ENCODE data around the gene MTRF1.

Gene MTRF1, protein sequence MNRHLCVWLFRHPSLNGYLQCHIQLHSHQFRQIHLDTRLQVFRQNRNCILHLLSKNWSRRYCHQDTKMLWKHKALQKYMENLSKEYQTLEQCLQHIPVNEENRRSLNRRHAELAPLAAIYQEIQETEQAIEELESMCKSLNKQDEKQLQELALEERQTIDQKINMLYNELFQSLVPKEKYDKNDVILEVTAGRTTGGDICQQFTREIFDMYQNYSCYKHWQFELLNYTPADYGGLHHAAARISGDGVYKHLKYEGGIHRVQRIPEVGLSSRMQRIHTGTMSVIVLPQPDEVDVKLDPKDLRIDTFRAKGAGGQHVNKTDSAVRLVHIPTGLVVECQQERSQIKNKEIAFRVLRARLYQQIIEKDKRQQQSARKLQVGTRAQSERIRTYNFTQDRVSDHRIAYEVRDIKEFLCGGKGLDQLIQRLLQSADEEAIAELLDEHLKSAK

DNA sequence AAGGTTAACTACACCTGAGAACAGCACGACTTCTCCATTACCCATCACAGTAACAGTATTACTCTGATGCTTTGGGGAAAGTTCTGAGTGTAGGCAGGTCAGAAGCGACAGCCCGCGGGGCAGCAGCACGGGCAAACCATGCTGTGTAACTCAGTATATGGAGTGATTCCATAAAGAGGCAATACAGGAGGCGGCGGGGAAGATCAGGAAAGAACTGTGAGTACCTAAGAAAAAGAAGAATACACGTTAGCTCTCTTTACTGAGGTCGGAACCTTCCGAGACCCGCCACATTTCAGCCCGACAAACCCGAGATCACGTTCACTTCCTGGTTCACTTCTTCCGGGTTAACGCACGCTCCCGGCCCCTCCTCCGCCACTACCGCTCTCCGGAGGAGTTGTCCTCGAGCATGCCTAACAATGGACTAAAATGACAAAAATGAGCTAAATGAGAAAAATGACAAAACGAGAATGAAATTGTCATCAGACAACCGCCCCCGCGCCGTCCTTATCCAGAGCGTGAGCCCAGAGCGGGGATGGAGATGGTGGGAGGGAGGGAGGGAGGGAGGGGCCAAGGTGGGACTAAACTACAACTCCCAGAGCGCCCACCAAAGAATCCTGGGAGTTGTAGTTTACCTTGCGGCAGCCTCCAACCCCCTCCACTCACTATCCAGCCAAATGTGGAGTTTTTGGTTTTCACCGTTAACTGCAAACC lies at the start of gene MTRF1:
TSS of gene MTRF1 (minus strand) at position 316 of the 711 bp plus-strand sequence. CDS start 2,669 bp downstream, outside the sequence.
- peak; percentile 94 for DNase-seq (ENCODE audit: low spot score)

DNA sequence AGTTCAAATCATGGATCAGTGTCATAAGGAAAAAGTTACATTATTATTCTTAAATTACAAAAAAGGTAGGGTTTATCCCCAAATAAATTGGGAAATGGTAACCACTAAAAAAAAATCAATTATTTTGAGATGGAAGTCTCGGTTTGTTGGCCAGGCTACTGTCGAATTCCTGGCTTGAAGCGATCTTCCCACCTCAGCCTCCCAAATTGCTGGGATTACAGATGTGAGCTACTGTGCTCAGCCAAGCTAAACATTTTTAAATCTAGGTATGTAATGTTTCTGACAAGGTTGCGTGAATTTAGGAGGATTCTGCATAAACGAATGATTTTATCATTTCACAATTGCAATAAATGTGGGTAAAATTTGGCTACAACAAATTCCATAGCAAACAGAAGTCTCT lies 49.7 kb upstream of the MTRF1 start:
- DNase-seq (ENCODE audit: low spot score): no peak

DNA sequence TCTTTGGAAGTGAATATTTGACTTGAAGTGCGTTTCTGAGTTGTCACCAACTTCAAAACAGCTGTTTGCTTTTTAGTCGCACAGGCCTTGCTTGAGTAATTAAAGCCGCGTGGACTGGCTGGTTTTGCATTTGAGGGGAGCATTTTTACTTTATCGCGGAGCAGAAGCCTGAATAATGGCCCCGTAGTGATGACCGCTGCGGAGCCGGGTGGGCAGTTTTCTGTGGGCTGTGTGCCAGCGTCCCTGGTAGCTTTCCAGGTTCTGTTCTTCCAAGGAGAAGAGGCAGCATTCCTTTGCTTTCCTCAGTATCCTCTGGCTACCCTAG lies 48.8 kb upstream of the MTRF1 start:
- DNase-seq (ENCODE audit: low spot score): peak; percentile 22

DNA sequence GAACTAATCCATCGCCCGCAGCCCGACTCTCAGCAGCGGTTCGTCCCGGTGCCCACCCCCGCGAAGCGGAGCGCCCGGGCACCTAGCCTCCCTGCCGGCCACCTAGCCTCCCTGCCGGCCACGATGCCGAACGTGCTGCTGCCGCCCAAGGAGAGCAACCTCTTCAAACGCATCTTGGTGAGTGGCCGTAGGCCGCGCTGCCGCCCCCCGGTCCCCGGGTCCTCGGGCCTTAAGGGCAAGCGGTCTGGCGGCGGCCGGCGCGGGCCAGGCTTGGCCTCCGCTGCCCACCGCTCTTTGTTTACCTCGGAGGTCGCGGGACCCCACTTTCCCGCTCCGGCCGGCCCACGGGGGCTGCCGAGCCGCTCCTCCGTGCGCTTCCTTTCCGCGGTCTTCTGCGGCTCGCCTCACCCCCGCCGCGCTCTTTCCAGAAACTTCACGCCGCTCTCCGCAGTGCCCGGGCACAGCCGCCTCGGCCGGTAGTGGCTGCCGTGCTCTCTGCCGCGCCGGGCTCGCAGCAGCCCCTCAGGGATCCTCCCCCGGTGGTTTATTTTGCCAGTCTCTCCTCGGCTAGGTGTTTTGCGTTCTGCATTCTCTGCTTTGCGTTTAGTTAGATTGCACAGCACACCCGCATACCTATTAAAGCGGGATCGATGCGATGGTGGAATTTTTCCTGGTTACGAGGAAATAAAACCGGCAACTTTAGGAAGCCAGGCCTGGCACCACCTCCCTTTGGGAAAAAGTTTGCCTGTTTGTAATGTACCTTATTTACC lies 48.2 kb upstream of the MTRF1 start:
- DNase-seq (ENCODE audit: low spot score): peak; percentile 22

DNA sequence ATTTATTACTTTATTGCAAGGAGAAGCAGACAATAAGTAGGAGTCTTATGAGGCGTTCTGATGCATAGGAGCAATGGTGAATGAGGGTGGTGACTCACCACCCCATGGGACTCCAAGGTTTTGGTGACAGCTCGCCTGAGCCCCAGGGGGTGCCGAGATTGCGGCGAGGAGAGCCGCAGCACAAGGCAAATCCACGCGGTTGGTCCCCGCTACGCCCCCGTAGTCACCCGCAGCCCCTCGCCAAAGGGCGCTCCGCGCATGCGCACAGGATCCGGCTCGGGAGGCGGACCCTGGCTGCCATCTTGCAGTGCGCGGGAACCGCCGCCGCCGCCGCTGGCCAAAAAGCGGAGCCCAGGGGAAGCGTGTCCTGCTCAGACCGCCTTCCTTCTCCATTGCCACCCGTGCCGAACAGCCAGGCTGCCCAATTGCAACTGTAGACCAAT lies 47.6 kb upstream of the MTRF1 start, which contains the start of gene NAA16:
TSS of gene NAA16 (plus strand) at position 305 of the 443 bp plus-strand sequence. CDS start 262 bp downstream, outside the sequence.
- peak; percentile 86 for DNase-seq (ENCODE audit: low spot score)

DNA sequence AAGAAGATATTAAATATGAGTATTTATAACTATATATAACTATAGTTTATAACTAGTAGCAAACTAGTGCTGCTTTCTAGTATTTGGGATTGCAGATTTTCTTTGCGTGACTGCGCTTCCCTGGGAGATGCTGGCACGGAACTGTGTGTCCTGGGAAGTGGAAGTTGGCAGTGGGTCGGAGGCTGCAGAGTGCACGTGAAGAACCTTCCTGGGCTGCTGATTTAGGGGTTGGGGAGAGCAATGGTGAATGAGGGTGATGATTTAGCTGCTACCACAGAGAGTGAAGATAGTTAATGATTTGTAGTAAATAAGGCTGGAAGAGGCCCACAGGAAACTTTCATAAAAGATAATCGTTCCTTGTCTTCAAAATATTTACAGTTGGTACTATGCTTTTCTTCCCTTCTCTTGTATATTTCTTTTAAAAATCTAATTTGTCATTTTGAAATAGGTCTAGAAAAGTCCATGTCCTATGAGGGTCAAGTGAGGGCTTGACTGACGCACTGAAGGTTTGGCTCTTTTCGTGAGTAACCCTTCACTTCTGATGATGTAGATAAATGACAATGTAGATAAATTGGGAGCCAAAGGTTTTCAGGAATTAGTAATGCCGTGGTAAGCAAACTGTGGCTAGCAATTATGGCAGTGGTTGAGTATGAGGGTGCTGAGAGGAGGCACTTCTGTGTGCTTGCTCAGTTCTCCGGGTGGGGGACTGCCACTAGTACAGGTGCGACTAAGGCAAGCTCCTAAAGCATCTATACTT lies 44.7 kb upstream of the MTRF1 start:
- no peak for DNase-seq (ENCODE audit: low spot score)

DNA sequence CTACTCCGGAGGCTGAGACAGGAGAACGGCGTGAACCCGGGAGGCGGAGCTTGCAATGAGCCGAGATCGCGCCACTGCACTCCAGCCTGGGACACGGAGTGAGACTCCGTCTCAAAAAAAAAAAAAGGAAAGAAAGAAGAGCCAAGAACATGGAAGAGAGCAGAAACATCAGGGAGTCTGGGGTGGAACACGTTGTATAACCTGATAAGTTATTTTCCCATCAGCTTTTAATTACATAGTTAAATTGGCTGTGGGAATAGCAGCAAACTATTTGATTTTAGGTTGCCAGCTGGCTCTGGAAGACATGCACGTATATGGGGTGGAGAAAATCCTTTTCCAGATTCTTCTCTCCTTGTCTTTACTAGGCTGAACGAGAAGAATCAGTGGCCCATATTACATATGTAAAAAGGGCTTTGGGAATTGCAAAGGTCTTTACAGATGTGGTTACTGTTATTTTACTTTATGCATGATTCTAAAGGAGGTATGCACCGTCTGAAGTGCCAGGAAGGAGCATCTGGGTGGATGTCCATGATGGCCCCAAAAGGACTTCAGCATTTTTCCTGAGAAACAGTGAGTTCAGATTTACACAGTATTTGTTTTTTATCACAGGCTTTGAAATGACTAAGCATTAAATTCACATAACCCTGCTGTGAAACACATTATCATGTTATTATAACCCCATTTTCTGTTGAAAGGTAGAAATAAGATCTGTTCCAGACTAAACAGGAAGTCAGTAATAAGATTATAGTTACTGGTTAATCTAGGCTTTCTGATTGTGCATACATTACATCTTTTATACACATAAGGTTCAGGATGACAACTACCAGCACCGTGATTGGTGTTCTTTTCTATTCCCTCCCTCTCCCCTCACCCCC lies 43.1 kb upstream of the MTRF1 start:
- no peak for DNase-seq (ENCODE audit: low spot score)

DNA sequence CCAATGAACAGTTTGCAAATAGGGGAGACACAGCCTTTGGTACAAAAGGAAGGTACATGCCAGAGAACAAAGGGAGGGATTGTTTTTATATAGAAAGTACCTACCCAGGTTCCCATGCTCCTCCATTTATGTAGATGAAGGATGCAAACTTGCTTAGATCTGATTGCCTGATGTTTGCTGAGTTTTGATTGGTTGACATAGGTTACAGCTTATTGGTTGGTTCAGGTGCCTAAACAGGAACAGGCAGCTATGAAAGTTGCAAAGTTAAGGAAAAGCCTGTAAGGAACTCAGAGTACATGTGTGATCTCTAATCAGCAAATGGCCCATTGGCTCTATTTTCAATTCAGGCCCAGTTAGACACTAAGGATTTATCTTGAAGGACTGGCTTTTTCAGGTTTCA lies 41.2 kb upstream of the MTRF1 start:
- no peak for DNase-seq (ENCODE audit: low spot score)

DNA sequence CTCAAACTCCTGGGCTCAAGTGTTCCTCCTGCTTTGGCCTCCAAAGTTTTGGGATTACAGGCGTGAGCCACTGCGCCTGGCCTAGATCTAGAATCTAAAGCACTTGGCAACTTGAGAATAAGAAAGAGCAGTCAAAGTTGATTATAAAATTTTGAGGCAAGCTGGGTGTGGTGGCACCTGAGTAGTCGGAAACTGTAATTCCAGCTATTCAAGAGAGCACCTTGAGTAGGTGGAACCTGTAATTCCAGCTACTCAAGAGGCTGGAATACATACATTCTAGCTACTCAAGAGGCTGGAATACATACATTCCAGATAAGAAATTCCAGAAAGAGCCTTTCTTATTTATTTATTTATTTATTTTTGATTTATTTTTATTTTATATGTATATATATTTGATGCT lies 39.4 kb upstream of the MTRF1 start:
- no peak for DNase-seq (ENCODE audit: low spot score)

DNA sequence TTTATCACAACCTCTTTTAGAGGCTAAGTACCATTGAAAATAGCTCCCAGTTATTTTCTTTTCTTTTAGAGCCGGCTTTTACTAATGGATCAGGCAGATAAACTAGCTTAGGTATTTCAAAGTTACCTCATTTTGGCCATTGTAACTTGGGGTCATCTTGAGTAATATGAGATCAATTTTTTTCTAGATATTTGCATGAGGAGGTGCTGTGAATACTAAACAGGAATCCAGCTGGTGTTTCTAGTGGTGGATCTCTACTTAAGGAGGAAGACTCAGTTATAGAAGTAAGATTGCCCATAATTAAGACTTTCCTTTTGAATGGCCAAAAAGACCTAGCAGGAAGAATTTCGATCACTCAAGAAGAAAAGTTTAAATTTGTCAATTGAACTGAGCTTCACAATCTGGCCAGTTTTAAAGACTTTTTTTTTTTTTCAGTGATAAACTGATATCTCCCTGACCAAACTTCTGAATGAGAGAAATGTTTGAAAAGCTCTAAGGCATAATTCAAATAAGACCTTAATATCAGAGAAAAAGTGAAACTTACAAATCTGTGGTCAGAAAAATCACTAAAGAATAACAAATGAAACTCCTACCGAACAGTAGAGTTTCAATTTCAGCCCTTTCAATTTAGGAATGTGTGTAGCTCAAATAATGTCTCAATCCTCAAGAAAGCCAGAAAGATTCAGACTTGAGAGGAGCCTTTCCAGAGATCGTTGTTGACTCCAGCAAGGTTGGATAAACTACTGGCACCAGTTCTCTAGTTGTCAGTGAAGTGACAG lies 36.1 kb upstream of the MTRF1 start:
- DNase-seq (ENCODE audit: low spot score): no peak

DNA sequence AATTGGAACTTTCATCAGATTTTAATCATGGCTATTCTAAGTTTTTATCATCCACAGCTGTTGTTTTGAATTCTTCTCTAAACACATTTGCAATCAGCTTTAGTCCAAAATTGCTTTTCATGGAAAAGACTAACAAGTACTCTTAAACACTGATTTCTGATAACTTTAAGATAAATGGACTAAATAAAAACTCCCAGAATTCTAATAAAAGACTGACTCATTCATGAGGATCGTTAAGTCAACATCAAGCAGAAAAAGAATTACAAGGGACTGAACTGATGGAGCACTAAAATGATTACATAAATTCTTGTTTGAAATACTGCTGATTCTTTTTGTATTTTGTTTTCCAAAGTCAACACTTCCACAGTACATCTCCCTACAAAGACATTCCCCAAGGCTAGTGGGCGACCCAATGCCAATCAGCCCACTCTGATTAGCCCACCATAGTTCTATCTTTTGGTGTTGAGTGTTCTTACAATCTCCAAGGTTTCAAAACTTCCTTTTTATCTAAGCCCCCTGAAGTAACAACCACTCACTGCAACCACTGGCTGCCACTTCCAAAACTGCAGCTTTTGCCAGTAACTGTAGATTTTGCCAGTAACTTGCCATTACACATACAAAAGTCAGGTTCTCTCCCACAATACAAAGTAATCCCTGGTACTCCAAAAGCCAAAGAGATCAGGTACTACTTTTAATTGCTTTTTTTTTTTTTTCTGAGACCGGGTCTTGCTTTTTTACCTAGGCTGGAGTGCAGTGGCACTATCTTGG lies 33.7 kb upstream of the MTRF1 start:
- no peak for DNase-seq (ENCODE audit: low spot score)

DNA sequence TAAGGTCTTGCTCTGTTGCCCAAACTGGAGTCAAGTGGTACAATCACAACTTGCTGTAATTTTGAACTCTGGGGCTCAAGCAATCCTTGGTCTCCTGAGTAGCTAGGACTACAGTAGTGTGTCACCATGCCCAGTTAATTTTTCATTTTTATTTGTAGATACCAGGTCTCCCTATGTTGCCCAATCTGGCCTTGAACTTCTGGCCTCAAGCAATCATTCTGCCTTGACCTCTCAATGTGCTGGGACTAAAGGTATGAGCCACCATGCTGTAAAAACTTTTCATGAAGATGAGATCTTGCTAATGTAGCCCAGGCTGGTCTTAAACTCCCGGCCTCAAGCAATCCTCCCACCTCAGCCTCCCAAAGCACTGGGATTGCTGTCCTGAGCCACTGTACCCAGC lies 32.6 kb upstream of the MTRF1 start:
- DNase-seq (ENCODE audit: low spot score): no peak

DNA sequence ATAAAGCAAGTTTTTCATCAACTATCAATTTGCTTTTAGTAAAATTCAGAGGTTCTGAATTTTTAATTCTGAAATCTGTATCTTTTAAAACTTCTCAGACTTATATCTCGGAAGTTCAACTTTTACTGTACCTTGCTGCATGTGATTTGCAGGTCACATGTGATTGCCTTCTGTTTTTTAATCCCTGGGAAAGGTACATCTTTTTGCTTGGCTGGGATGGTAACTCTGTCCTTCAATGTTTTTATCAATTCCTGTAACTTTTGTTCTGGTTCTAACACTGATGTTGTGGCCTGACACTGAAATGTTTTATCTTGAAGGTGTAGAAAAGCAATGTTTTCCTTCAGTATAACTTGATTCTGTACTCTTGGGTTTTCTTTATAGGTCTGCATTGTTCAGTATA lies 31.5 kb upstream of the MTRF1 start:
- no peak for DNase-seq (ENCODE audit: low spot score)

DNA sequence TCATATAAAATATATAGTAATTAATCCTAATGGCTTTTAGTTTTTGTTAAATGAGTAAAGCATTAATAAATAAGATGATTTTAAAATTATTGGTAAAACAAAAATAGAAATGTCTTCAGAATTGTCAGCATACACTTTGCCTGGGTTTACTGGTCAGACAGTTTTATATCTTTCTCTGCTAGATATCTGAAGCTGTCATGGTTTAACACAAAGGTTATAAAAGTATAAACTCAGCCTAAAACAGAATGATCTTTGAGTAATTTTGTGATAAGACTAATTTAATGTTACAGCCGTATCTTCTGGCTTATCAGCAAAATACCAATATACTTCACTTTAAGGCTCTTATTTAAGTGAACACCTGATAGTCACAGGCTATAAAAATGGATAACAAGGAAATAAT lies 29.9 kb upstream of the MTRF1 start:
- DNase-seq (ENCODE audit: low spot score): no peak

DNA sequence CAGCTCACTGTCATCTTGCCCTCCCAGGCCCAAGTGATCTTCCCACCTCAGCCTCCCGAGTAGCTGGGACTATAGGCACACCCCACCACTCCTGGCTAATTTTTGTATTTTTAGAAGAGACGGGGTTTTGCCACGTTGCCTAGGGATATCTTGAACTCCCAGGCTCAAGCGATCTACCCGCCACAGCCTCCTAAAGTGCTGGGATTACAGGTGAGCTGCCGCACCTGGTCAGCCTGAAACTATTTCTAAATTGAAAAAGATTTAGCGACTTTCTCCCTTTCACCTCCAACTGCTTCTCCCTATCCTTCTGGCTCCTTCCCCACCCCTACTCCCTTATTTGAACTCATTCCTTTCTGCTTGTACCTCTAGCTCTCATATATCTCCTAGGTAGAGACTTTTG lies 27.9 kb upstream of the MTRF1 start:
- DNase-seq (ENCODE audit: low spot score): no peak

DNA sequence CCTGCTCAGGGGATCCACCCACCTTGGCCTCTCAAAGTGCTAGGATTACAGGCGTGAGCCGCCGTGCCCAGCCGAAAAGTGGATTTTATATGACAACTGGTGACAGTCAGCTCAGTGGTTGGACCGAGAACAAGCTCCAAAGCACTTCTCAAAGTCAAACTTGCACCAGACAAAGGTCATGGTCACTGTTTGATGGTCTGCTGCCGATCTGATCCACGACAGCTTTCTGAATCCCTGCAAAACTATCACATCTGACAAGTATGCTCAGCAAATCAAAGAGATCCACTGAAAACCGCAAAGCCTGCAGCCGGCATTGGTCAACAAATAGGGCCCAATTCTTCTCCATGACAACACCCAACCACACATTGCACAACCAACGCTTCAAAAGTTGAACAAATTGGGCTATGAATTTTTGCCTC lies 26.1 kb upstream of the MTRF1 start:
- DNase-seq (ENCODE audit: low spot score): no peak

DNA sequence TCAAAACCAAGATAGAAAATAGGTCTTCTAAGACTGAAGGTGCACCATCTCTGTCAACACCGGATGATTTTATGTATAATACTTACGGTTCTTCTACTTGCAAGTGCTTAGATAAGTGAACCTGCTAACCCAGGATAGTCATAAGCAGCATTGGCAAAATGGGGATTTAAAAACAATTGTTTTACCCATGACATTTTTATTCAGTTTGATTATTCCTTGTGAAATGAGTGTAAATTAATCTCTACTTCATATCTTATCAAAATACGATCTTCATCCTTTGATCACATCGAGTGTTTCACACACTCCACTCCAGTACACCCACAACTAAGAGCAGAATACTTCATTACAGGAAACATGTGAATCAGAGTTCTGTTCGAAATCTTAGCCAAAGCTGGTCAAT lies 23.0 kb upstream of the MTRF1 start:
- DNase-seq (ENCODE audit: low spot score): no peak

DNA sequence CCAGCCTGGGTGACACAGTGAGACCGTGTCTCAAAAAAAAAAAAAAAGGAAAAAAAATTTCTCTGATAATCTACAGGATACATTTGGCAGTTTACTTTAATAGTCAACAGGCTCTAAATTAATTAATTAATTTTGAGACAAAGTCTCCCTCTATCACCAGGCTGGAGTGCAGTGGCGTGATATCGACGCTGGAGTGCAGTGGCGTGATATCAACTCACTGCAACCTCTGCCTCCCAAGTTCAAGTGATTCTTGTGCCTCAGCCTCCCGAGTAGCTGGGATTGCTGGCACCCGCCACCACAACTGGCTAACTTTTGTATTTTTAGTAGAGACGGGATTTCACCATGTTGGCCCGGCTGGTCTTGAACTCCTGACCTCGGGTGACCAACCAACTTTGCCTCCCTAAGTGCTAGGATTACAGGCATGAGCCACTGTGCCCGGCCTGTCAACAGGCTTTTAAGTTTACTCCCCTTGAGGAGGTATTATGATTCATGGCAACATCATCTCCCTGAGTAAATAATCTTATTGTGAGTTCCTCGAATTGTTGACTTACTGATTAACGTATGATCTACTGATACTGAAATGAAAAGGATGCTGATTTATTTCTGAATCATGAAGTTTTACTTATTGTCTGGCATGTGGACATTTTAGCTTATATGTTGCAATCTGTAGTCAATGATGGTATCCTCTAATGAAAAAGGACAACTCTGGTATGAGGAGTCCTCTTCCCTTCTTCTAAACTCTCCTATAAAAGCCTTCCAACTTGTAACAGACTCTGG lies 21.3 kb upstream of the MTRF1 start:
- no peak for DNase-seq (ENCODE audit: low spot score)

All from cerebellar cortex (tissue), 1 donor.